GM19463 (cell line): ENCODE data around the gene KIF1A.
"Not testable (repeated sequence)": the region's sequence is repeated elsewhere in the genome, so short reads cannot be mapped to it uniquely, and the experiment has no call there.

Experiments used
- ATAC-seq: cut with Tn5 transposase; IDR thresholded peaks from one replicate; pipeline ENCODE4 v1.9.1; 2021; ENCODE audit warnings: mild to moderate bottlenecking, moderate library complexity; ENCODE audit not compliant: unreplicated experiment

Gene KIF1A

DNA sequence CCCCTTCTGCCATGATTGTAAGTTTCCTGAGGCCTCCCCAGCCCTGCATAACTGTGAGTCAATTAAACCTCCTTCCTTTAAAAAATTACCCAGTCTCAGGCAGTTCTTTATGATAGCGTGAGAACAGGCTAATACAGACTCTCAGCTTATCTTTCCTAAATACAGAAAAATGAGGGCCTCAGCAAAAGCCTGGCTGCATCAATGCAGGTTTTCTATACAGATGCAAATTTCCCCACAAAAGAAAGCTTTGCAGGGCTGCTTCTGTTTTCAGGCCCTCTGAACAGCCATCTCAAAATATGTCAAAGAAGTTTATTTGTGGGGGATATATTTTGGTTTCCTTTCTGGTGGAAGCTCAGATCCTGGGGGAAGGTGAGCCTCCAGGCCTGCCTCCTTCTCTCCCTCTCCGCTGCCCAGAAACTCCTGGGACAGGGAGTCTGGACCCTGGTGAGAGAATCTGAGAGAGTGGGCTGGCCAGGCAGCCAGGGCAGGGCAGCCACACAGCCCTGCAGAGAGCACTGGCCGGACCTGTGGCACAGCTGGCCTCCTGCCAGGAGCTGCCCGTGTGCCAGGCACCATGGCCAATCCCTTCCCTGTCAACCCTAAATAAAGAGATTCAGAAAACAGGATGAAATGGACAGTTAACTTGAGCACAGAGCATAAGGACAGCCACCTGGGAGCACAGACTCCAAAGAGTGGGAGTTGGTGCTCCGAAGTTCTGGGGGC, 27.0 kb upstream of the KIF1A start:
- no peak for ATAC-seq

DNA sequence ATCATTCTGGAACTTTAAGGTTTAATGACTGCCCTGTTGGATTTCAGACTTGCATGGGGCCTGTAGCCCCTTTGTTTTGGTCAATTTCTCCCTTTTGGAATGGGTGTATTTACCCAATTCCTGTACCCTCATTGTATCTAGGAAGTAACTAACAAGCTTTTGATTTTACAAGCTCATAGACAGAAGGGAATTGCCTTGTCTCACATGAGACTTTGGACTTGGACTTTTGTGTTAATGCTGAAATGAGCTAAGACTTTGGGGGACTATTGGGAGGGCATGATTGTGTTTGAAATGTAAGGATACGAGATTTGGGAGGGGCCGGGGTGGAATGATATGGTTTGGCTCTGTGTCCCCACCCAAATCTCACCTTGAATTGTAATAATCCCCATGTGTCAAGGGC, 26.3 kb upstream of the KIF1A start:
- ATAC-seq: not testable (repeated sequence)

- ATAC-seq: no peak
These were observed 20.5 kb upstream of the KIF1A start for GRCh38 chr2:240840435-240841060.

GRCh38 chr2:240839152-240840143, 19.4 kb upstream of the KIF1A start:
- no peak for ATAC-seq

- no peak for ATAC-seq
These were observed 17.6 kb upstream of the KIF1A start for GRCh38 chr2:240837621-240838020.

GRCh38 chr2:240836781-240837467, 16.9 kb upstream of the KIF1A start:
- no peak for ATAC-seq

GRCh38 chr2:240835528-240835927, 15.5 kb upstream of the KIF1A start:
- ATAC-seq: no peak

DNA sequence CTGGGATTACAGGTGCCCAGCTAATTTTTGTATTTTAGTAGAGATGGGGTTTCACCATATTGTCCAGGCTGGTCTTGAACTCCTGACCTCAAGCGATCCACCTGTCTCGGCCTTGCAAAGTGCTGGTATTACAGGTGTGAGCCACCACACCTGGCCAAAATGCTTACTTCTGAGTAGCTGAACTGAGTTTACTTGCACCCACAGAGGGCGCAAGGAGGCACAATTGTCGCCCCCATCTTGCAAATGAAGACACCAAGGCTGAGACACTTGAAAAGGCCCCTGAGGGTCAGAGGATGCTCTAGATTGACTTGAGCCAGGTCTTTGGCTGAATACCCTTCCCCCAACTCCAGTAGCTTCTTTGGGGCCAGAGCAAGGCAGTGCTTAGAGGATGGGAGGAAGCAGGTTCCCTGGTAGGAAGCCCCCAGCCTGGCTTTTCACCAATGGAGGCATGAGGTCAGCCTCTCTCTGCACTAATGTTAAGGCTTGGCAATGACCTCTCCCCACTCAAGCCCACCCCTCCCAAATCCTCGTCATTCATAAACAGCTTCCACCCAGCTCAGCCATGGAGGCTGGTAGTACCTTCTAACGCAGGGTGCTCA, 14.5 kb upstream of the KIF1A start:
- no peak for ATAC-seq

DNA sequence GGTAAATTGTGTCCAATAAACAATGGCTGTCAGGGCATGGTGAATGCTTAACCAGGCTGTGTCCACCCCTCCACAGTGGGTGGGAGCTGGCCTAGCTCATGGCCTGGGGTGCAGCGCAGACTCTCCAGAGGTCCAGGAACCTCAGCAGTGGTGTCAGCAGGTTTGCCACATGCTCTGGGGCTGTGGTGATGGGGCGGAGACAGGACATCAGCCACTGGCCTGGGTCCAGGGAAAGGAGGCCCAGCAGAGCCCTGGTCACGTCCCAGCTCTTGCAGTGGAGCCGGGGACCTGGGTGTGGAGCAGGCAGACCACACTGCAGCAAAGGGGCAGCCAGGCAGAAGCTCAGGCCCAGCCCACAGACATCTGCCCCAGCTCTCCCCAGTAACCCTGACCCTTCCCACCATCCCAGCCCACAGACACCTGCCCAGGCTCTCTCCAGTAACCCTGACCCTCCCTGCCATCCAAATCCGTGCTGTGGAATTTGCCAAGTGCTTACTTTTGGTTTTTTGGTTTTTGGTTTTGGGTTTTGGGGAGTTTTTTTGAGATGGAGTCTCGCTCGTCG, 13.8 kb upstream of the KIF1A start:
- no peak for ATAC-seq

GRCh38 chr2:240832921-240833494, 13.0 kb upstream of the KIF1A start:
- no peak for ATAC-seq

DNA sequence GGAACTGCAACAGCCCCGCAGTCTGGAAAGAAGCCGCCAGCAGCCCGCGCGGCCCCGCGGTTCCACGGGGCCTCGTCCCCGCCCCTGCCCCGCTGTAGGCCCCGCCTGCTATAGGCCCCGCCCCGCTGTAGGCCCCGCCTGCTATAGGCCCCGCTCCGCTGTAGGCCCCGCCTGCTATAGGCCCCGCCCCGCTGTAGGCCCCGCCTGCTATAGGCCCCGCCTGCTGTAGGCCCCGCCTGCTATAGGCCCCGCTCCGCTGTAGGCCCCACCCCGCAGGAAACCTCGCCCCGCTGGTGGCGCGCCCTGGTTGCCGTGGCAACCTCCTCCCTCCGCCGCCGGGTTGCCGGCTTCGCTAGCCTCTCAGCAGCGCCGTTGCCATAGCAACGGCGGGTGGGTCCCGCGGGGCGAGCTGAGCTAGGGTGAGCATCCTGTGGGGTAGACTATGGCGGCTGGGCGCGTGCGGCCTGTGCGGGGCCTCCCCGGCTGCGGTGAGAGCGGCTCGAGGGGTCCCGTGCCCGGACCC, 12.2 kb upstream of the KIF1A start:
- ATAC-seq: peak; percentile 82

GRCh38 chr2:240831594-240832204, 11.7 kb upstream of the KIF1A start:
- ATAC-seq: no peak

DNA sequence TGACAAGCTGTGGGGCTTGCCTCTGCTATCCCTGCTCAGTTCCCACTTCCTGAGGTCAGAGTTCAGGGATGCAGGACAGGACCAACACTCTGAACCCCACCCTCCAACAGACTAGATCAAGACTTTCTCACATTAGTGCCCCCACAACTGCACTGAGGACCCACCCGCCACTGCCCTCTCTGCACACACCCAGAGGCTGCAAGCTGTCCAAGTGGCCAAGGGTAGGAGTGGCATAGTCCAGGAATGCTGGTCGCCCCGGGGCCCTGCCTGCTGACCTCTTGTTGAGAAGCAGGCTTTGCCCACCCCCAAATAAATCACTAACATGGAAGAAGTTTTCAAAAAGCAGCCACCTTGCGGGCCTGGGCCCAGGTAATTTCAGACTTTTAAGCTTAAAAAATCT, 5.5 kb upstream of the KIF1A start:
- no peak for ATAC-seq

- ATAC-seq: no peak
These were observed 3.7 kb upstream of the KIF1A start for GRCh38 chr2:240823449-240824336.

DNA sequence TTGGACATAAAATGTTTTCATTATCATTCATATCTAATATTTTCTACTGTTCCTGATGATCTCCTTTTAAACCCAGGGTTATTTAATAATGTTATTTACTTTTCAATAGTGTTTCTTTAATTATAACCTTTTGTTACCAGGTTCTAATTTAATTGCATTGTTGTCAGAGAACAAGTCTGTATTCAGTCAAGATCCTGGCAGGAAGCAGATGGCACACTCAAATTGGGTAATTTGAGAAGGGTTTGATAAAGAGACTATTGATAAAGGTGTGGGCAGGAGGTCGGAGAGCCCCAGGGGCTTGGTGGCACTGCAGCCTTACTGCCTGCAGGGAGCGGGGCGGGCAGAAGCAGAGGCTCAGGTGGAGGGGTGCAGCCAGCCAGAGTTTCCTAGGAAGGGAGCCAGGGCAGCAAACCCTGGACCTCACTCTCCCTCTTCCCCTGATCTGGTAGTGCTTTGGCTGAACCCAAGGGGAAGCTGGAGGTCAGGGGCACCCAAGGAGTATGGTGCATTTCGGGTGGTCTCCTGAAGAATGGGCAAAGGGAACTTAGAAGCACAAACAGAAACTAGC, 2.3 kb upstream of the KIF1A start:
- ATAC-seq: no peak

- ATAC-seq: no peak
These were observed 1.4 kb upstream of the KIF1A start for GRCh38 chr2:240821429-240821778.

DNA sequence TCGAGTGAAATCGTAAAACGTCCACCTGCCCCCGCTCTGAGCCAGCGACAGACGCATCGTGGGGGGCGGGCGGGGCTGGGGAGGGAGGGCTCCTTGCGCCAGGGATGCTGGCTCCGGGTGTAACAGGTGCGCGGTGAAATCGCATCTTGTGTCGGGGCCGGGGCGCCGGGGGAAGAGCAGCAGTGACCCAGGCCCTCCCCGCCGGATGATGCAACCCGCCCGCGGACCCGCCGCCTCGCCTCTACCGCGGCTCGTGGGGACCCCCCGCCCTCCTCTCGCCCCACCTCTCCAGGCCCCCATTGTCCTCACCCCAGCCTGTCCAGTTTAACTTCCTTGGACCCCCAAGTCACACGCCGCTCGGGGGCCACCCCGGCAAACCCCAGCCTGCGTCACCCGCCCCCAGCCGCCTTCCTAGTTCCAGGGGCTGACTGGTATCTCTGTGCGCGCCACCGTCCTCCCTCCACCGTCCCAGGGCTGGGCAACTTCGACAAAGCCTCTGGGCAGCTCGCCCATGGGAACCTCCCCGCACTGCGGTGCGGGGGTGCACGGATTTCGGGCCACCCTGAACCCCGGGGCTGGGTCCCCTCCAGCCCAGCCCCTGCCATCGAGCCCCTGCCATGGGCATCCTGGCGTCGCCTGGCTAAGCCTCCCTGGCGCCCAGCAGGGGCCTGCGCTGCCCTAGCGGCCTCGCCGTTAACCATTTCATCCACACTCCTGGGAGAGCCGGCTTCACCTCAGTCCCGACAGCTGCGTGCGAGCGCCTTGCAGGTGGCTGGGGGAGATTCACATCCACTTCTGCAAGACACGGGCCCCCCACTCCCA, 799 bp upstream of the KIF1A start:
- no peak for ATAC-seq
